GM23248 (cell line): Measurements from ENCODE around the gene BIRC7. TPM values are rescaled to one million over a fixed set of nuclear protein-coding genes. Genes with fewer than 3 reads are reported as not detected.

Experiments used
- DNase-seq: peaks from one replicate; pipeline ENCODE4 v3.0.0-alpha.2; 2015
- H2AFZ ChIP-seq: fragments of 200-600 bp; sonication (generic); 2 replicates; pipeline ENCODE4 v1.6.1; 2016; ENCODE audit warnings: antibody characterized with exemption
- H3F3A ChIP-seq: fragments of 200-600 bp; sonication (generic); 2 replicates; pipeline ENCODE4 v1.6.1; 2016; ENCODE audit warnings: mild to moderate bottlenecking, antibody characterized with exemption, mixed run types; ENCODE audit not compliant: insufficient read depth
- H3K27ac ChIP-seq: fragments of 200-600 bp; sonication (generic); 2 replicates; pipeline ENCODE4 v1.5.1; 2016; ENCODE audit warnings: mild to moderate bottlenecking
- H3K27me3 ChIP-seq: fragments of 200-600 bp; sonication (generic); replicated peaks from 2 replicates; pipeline ENCODE4 v1.6.1; 2016; ENCODE audit warnings: mild to moderate bottlenecking; ENCODE audit not compliant: insufficient read depth
- H3K36me3 ChIP-seq: fragments of 200-600 bp; sonication (generic); 2 replicates; pipeline ENCODE4 v1.6.1; 2016; ENCODE audit warnings: low read depth, mild to moderate bottlenecking
- H3K4me1 ChIP-seq: fragments of 200-600 bp; sonication (generic); 2 replicates; pipeline ENCODE4 v1.6.1; 2016; ENCODE audit warnings: mild to moderate bottlenecking; ENCODE audit not compliant: insufficient read depth
- H3K4me2 ChIP-seq: fragments of 200-600 bp; sonication (generic); one replicate; pipeline ENCODE4 v1.6.1; 2016; ENCODE audit warnings: mild to moderate bottlenecking; ENCODE audit not compliant: unreplicated experiment
- H3K4me3 ChIP-seq: fragments of 200-600 bp; sonication (generic); 2 replicates; pipeline ENCODE4 v1.5.1; 2016; ENCODE audit warnings: mild to moderate bottlenecking
- H3K79me2 ChIP-seq: fragments of 200-600 bp; sonication (generic); 2 replicates; pipeline ENCODE4 v1.6.1; 2016; ENCODE audit warnings: mild to moderate bottlenecking; ENCODE audit not compliant: insufficient read depth
- H3K9ac ChIP-seq: fragments of 200-600 bp; sonication (generic); 2 replicates; pipeline ENCODE4 v1.6.1; 2016; ENCODE audit warnings: mild to moderate bottlenecking
- H3K9me2 ChIP-seq: fragments of 200-600 bp; sonication (generic); 2 replicates; pipeline ENCODE4 v1.6.1; 2016; ENCODE audit warnings: mixed run types, mild to moderate bottlenecking, moderate library complexity; ENCODE audit not compliant: insufficient read depth
- H3K9me3 ChIP-seq: fragments of 200-600 bp; sonication (generic); one replicate; pipeline ENCODE4 v1.6.1; 2017; ENCODE audit warnings: low read depth
- H4K20me1 ChIP-seq: fragments of 200-600 bp; sonication (generic); 2 replicates; pipeline ENCODE4 v1.6.0; 2016; ENCODE audit not compliant: insufficient read depth
- EZH2 ChIP-seq: fragments of 200-600 bp; sonication (generic); IDR thresholded peaks from 2 replicates; pipeline ENCODE4 v1.6.1; 2018; ENCODE audit warnings: antibody characterized with exemption, mild to moderate bottlenecking; ENCODE audit not compliant: insufficient read depth, poor library complexity, severe bottlenecking
- EZH2phosphoT487 ChIP-seq: fragments of 200-600 bp; sonication (generic); IDR thresholded peaks from 2 replicates; pipeline ENCODE4 v1.6.1; 2018; ENCODE audit warnings: antibody characterized with exemption, moderate library complexity, mild to moderate bottlenecking, low read depth; ENCODE audit not compliant: insufficient read depth
- WGBS, 2 experiments: methylation state at CpG; one replicate each; pipeline ENCODE4 v1.1.6; 2015 to 2017; ENCODE audit warnings: low lambda C conversion rate in 2 of 2, low coverage in 1 of 2; ENCODE audit errors: missing lambda C conversion rate in 2 of 2; 5-methylcytosine and 5-hydroxymethylcytosine counted together
- in situ Hi-C: fragments of 300-500 bp; cut with MboI; formaldehyde crosslinking; loops from 2 replicates; pipeline ENCODE4 v1.15.0; 2020
- polyA plus RNA-seq: library from polyadenylated mRNA; unstranded; fragments of >200 nt; fragmentation: Nextera tagmentation; extraction: Ambion mirVana; gene quantifications from 2 replicates; pipeline ENCODE4 v1.2.1, GENCODE V29; 2016
- total RNA-seq: library from RNA; depleted of rRNA; stranded (reverse); fragments of >200 nt; shearing (Covaris generic); gene quantifications from 2 replicates; pipeline ENCODE4 v1.2.3, GENCODE V29; 2014

BIRC7 gene
- total and polyA plus RNA-seq, 2 experiments from 2014 or later: not detected

- Histone ChIP-seq H3K9ac (no peak overlapping the region), H3K27me3 (no peaks in the 10 kb centered on the region), H3K36me3 (peaks cover 14% of the 10 kb centered on the region; the same call in 1 of the 2 replicates), H3K4me1 (no peaks in the 10 kb centered on the region), H2AFZ (no peak overlapping the region), H3K79me2 (peaks cover 100% of the 10 kb centered on the region), H3K9me2 (no peaks in the 10 kb centered on the region), H3K9me3 (no peaks in the 10 kb centered on the region), H3K27ac (no peak overlapping the region), H3K4me2 (no peak overlapping the region), H4K20me1 (peaks cover 11% of the 10 kb centered on the region; the same call in 1 of the 2 replicates), H3K4me3 (no peak overlapping the region), H3F3A (no peaks in the 10 kb centered on the region; the same call in 1 of the 2 replicates)
- in situ Hi-C loops: no loop called here
- WGBS, 2 experiments: 55 to 60% methylated on average over 11 of the region's 11 CpGs
- peak; percentile 38 for DNase-seq
- TF ChIP-seq EZH2phosphoT487: no peak
- TF ChIP-seq EZH2: no peak
Observed at GRCh38 chr20:63206878-63207277, 28.8 kb upstream of the BIRC7 start.

GRCh38 chr20:63208346-63208909, 27.3 kb upstream of the BIRC7 start:
- H3K4me3 ChIP-seq: no peak overlapping the region
- H4K20me1 ChIP-seq: peaks cover 15% of the 10 kb centered on the region; the same call in 1 of the 2 replicates
- H3K79me2 ChIP-seq: peaks cover 100% of the 10 kb centered on the region
- 64 to 72% methylated on average over 6 of the region's 6 CpGs for WGBS, 2 experiments
- no peak overlapping the region for H3K27ac ChIP-seq
- H3K9me3 ChIP-seq: no peaks in the 10 kb centered on the region
- H3K36me3 ChIP-seq: peaks cover 17% of the 10 kb centered on the region; the same call in 1 of the 2 replicates
- H3K4me2 ChIP-seq: no peak overlapping the region
- DNase-seq: no peak
- H3K4me1 ChIP-seq: no peaks in the 10 kb centered on the region
- no peaks in the 10 kb centered on the region; the same call in 1 of the 2 replicates for H3F3A ChIP-seq
- H2AFZ ChIP-seq: no peak overlapping the region
- in situ Hi-C loops: no loop called here
- TF ChIP-seq EZH2phosphoT487 (no peak), EZH2 (no peak)
- no peaks in the 10 kb centered on the region for H3K27me3 ChIP-seq
- no peak overlapping the region for H3K9ac ChIP-seq
- no peaks in the 10 kb centered on the region for H3K9me2 ChIP-seq

- Histone ChIP-seq H3K4me1 (peaks cover 12% of the 10 kb centered on the region), H3K9ac (no peak overlapping the region), H2AFZ (no peak overlapping the region), H3K4me3 (no peak overlapping the region), H3K27ac (no peak overlapping the region), H3K79me2 (peaks cover 100% of the 10 kb centered on the region), H4K20me1 (peaks cover 19% of the 10 kb centered on the region; the same call in 1 of the 2 replicates), H3K27me3 (no peaks in the 10 kb centered on the region), H3K9me2 (no peaks in the 10 kb centered on the region), H3K9me3 (no peaks in the 10 kb centered on the region), H3F3A (no peaks in the 10 kb centered on the region; the same call in 1 of the 2 replicates), H3K36me3 (peaks cover 25% of the 10 kb centered on the region; the same call in 1 of the 2 replicates), H3K4me2 (no peak overlapping the region)
- no peak for TF ChIP-seq EZH2
- TF ChIP-seq EZH2phosphoT487: no peak
- WGBS, 2 experiments: 89 to 92% methylated on average over 11 of the region's 11 CpGs
- DNase-seq: no peak
- in situ Hi-C loops: no loop called here
Observed at GRCh38 chr20:63210011-63210605, 25.6 kb upstream of the BIRC7 start.

- H3K9me3 ChIP-seq: no peaks in the 10 kb centered on the region
- no peak overlapping the region for H2AFZ ChIP-seq
- peaks cover 15% of the 10 kb centered on the region for H3K4me1 ChIP-seq
- no peaks in the 10 kb centered on the region; the same call in 1 of the 2 replicates for H3F3A ChIP-seq
- peaks cover 84% of the 10 kb centered on the region for H3K79me2 ChIP-seq
- no peaks in the 10 kb centered on the region for H3K27me3 ChIP-seq
- H3K36me3 ChIP-seq: peaks cover 25% of the 10 kb centered on the region; the same call in 1 of the 2 replicates
- peaks cover 19% of the 10 kb centered on the region; the same call in 1 of the 2 replicates for H4K20me1 ChIP-seq
- H3K4me2 ChIP-seq: no peak overlapping the region
- in situ Hi-C loops: no loop called here
- no peak for TF ChIP-seq EZH2phosphoT487
- no peak for TF ChIP-seq EZH2
- DNase-seq: peak; percentile 29
- no peaks in the 10 kb centered on the region for H3K9me2 ChIP-seq
- H3K27ac ChIP-seq: no peak overlapping the region
- no peak overlapping the region for H3K9ac ChIP-seq
- H3K4me3 ChIP-seq: no peak overlapping the region
- 84 to 85% methylated on average over 5 of the region's 5 CpGs for WGBS, 2 experiments
Observed at GRCh38 chr20:63212393-63212730, 23.3 kb upstream of the BIRC7 start.
